Neuronal stem cell (in vitro differentiated cells): ENCODE data around the gene WFDC5.
"Not testable (repeated sequence)": the region's sequence is repeated elsewhere in the genome, so short reads cannot be mapped to it uniquely, and the experiment has no call there.

ENCODE experiments used
- DNase-seq: peaks from one replicate; pipeline ENCODE4 v3.0.0-alpha.2; 2013; ENCODE audit warnings: low spot score
- H2AFZ ChIP-seq: one replicate; pipeline ENCODE4 v1.6.1; 2013; ENCODE audit warnings: mild to moderate bottlenecking, low read length, inconsistent platforms
- H2AK5ac ChIP-seq: 2 replicates; pipeline ENCODE4 v1.6.1; 2013; ENCODE audit warnings: low read depth, mild to moderate bottlenecking, inconsistent platforms, low read length, moderate library complexity, mixed read lengths
- H2BK120ac ChIP-seq: 2 replicates; pipeline ENCODE4 v1.6.1; 2013; ENCODE audit warnings: low read depth, mild to moderate bottlenecking, inconsistent platforms, low read length, moderate library complexity, mixed read lengths
- H2BK12ac ChIP-seq: one replicate; pipeline ENCODE4 v1.6.1; 2013; ENCODE audit warnings: low read length, inconsistent platforms
- H2BK15ac ChIP-seq: 2 replicates; pipeline ENCODE4 v1.6.1; 2013; ENCODE audit warnings: mild to moderate bottlenecking, low read length, inconsistent platforms, mixed read lengths
- H2BK5ac ChIP-seq: one replicate; pipeline ENCODE4 v1.6.1; 2013; ENCODE audit warnings: inconsistent platforms, mild to moderate bottlenecking, low read length, moderate library complexity
- H3K14ac ChIP-seq: one replicate; pipeline ENCODE4 v1.6.1; 2013; ENCODE audit warnings: low read length, inconsistent platforms
- H3K18ac ChIP-seq: 2 replicates; pipeline ENCODE4 v1.6.1; 2013; ENCODE audit warnings: low read length, inconsistent platforms
- H3K23ac ChIP-seq: 2 replicates; pipeline ENCODE4 v1.6.1; 2013; ENCODE audit warnings: low read depth, mild to moderate bottlenecking, mixed read lengths, low read length, inconsistent platforms; ENCODE audit not compliant: poor library complexity
- H3K27ac ChIP-seq: replicated peaks from 3 replicates; pipeline ENCODE4 v1.5.1; 2013; ENCODE audit warnings: low read length, inconsistent platforms
- H3K27me3 ChIP-seq, 3 experiments: 2 replicates each; pipeline ENCODE4 v1.6.1; 2013; ENCODE audit warnings: low read length in 3 of 3, mild to moderate bottlenecking in 2 of 3, inconsistent platforms in 1 of 3, low read depth in 1 of 3, mixed read lengths in 1 of 3, moderate library complexity in 1 of 3; ENCODE audit not compliant: control insufficient read depth in 3 of 3, insufficient read depth in 3 of 3
- H3K36me3 ChIP-seq, 2 donors: replicated peaks in 1 of 2; 2 replicates each; pipeline ENCODE4 v1.6.1; 2013; ENCODE audit warnings: low read length in 2 of 2; ENCODE audit not compliant: control insufficient read depth in 2 of 2, insufficient read depth in 2 of 2
- H3K4ac ChIP-seq: 2 replicates; pipeline ENCODE4 v1.6.1; 2013; ENCODE audit warnings: inconsistent platforms, mild to moderate bottlenecking, low read length, moderate library complexity
- H3K4me1 ChIP-seq, 2 donors: 1 replicate in 1 of 2; 2 replicates in 1 of 2; pipeline ENCODE4 v1.6.1; 2013; ENCODE audit warnings: low read length in 2 of 2, low read depth in 1 of 2; ENCODE audit not compliant: control insufficient read depth in 2 of 2, insufficient read depth in 1 of 2
- H3K4me2 ChIP-seq: one replicate; pipeline ENCODE4 v1.6.1; 2013; ENCODE audit warnings: mild to moderate bottlenecking, low read length, inconsistent platforms; ENCODE audit not compliant: insufficient read depth, poor library complexity, severe bottlenecking
- H3K4me3 ChIP-seq, 2 donors: 2 replicates each; pipeline ENCODE4 v1.5.1; 2013; ENCODE audit warnings: low read length in 2 of 2, mild to moderate bottlenecking in 2 of 2, inconsistent platforms in 1 of 2, moderate library complexity in 1 of 2
- H3K79me1 ChIP-seq: one replicate; pipeline ENCODE4 v1.6.1; 2013; ENCODE audit warnings: low read depth, mild to moderate bottlenecking, inconsistent platforms, low read length, moderate library complexity
- H3K9ac ChIP-seq: one replicate; pipeline ENCODE4 v1.6.1; 2013; ENCODE audit warnings: mild to moderate bottlenecking, low read depth, low read length, inconsistent platforms; ENCODE audit not compliant: poor library complexity
- H3K9me3 ChIP-seq, 2 donors: replicated peaks in 1 of 2; 2 replicates each; pipeline versions ENCODE3 to v1.6.1; 2013; ENCODE audit warnings: low read length in 2 of 2, mild to moderate bottlenecking in 2 of 2, inconsistent platforms in 1 of 2, low read depth in 1 of 2, mixed read lengths in 1 of 2, moderate library complexity in 1 of 2; ENCODE audit not compliant: control insufficient read depth in 2 of 2, insufficient read depth in 1 of 2
- H4K8ac ChIP-seq: one replicate; pipeline ENCODE4 v1.6.1; 2013; ENCODE audit warnings: low read depth, mild to moderate bottlenecking, inconsistent platforms, low read length, moderate library complexity
- H4K91ac ChIP-seq: one replicate; pipeline ENCODE4 v1.6.1; 2013; ENCODE audit warnings: low read length, low read depth, mild to moderate bottlenecking, inconsistent platforms; ENCODE audit not compliant: poor library complexity
- WGBS, 2 donors: extraction: QIAGEN DNeasy Blood & Tissue Kit; methylation state at CpG; one replicate each; pipeline ENCODE4 v1.1.7; 2013; ENCODE audit warnings: missing lambda C conversion rate in 2 of 2, mixed read lengths in 1 of 2; ENCODE audit not compliant: insufficient read length in 2 of 2, insufficient replicate concordance in 1 of 2; ENCODE audit errors: extremely low coverage in 2 of 2; 5-methylcytosine and 5-hydroxymethylcytosine counted together

Gene WFDC5

GRCh38 chr20:45152405-45152804 lies 37.4 kb upstream of the WFDC5 start:
- Histone ChIP-seq H3K4me2 (no peak overlapping the region), H2BK15ac (no peak overlapping the region), H2AK5ac (no peak overlapping the region), H3K27me3 (peaks cover 0 to 6% (median 0%) of the 10 kb centered on the region in 3 experiments), H3K9ac (no peak overlapping the region), H3K4ac (no peak overlapping the region), H3K18ac (no peak overlapping the region), H3K23ac (no peak overlapping the region), H2BK120ac (no peak overlapping the region), H3K36me3 (no peaks in the 10 kb centered on the region), H3K14ac (no peak overlapping the region), H3K9me3 (no peaks in the 10 kb centered on the region), H4K91ac (no peak overlapping the region), H3K4me3 (no peak overlapping the region), H3K4me1 (no peaks in the 10 kb centered on the region), H2BK12ac (no peak overlapping the region), H3K27ac (no peak overlapping the region), H3K79me1 (no peaks in the 10 kb centered on the region), H4K8ac (no peak overlapping the region), H2AFZ (no peak overlapping the region), H2BK5ac (no peak overlapping the region)
- no CpG with 5 or more reads among the region's 2 CpGs for WGBS, 2 donors
- no peak for DNase-seq

DNA sequence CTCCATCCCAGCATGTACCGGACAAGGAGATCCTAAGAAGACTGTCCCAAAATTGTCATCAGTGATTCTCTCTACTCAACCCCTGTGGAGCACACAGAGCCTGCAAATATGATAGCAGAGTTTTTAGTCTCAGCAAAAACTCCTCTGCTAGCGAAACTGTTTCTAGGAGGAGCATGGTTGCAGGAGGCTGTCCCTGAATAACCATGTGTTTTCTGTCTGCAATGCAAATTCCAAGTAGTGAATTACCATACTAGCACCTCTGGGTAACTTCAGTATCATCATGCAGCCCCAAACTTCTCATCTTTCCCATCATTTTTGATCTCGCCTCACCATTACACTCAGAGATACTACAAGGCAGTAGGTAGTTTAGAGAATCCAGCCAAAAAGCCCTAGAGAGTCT lies 34.1 kb upstream of the WFDC5 start:
- no peak overlapping the region for H2BK15ac ChIP-seq
- no peak overlapping the region for H3K27ac ChIP-seq
- H3K9ac ChIP-seq, result no peak overlapping the region
- no peak overlapping the region for H2BK5ac ChIP-seq
- H3K4me3 ChIP-seq, result no peak overlapping the region
- H4K91ac ChIP-seq, result no peak overlapping the region
- H3K4me2 ChIP-seq, result no peak overlapping the region
- H3K18ac ChIP-seq, result no peak overlapping the region
- no peak for DNase-seq
- no peak overlapping the region for H3K4ac ChIP-seq
- H3K23ac ChIP-seq, result no peak overlapping the region
- no peak overlapping the region for H2AK5ac ChIP-seq
- H3K79me1 ChIP-seq, result no peaks in the 10 kb centered on the region
- H2BK12ac ChIP-seq, result no peak overlapping the region
- no peak overlapping the region for H4K8ac ChIP-seq
- no peaks in the 10 kb centered on the region for H3K9me3 ChIP-seq
- H3K4me1 ChIP-seq, result no peaks in the 10 kb centered on the region
- peaks cover 0 to 11% (median 0%) of the 10 kb centered on the region in 3 experiments for H3K27me3 ChIP-seq
- no CpG with 5 or more reads among the region's 3 CpGs for WGBS, 2 donors
- H2BK120ac ChIP-seq, result no peak overlapping the region
- no peak overlapping the region for H3K14ac ChIP-seq
- H3K36me3 ChIP-seq, result no peaks in the 10 kb centered on the region
- no peak overlapping the region for H2AFZ ChIP-seq

GRCh38 chr20:45140836-45141235 lies 25.9 kb upstream of the WFDC5 start:
- H4K8ac ChIP-seq, result no peak overlapping the region
- no peak overlapping the region for H3K23ac ChIP-seq
- no peak overlapping the region for H2AFZ ChIP-seq
- no peak for DNase-seq
- no peak overlapping the region for H3K27ac ChIP-seq
- no peak overlapping the region for H2BK15ac ChIP-seq
- no peaks in the 10 kb centered on the region for H3K4me1 ChIP-seq
- no peaks in the 10 kb centered on the region for H3K79me1 ChIP-seq
- WGBS, 2 donors, result no CpG with 5 or more reads among the region's 4 CpGs
- no peak overlapping the region for H3K9ac ChIP-seq
- H2BK120ac ChIP-seq, result no peak overlapping the region
- no peak overlapping the region for H3K4me3 ChIP-seq
- H3K27me3 ChIP-seq, result peaks cover 0 to 8% (median 0%) of the 10 kb centered on the region in 3 experiments
- H3K14ac ChIP-seq, result no peak overlapping the region
- no peaks in the 10 kb centered on the region for H3K9me3 ChIP-seq
- no peaks in the 10 kb centered on the region for H3K36me3 ChIP-seq
- H3K4ac ChIP-seq, result no peak overlapping the region
- H2BK5ac ChIP-seq, result no peak overlapping the region
- H3K4me2 ChIP-seq, result no peak overlapping the region
- no peak overlapping the region for H2AK5ac ChIP-seq
- no peak overlapping the region for H3K18ac ChIP-seq
- no peak overlapping the region for H4K91ac ChIP-seq
- H2BK12ac ChIP-seq, result no peak overlapping the region

- H3K14ac ChIP-seq, H4K91ac ChIP-seq, H3K4me1 ChIP-seq, H2BK15ac ChIP-seq, H3K79me1 ChIP-seq, H2BK5ac ChIP-seq, H3K27ac ChIP-seq, H2BK120ac ChIP-seq, H3K4ac ChIP-seq, H2AFZ ChIP-seq, H3K4me2 ChIP-seq, H3K18ac ChIP-seq, H3K4me3 ChIP-seq, H3K27me3 ChIP-seq, H3K36me3 ChIP-seq, H2AK5ac ChIP-seq, H4K8ac ChIP-seq, H3K23ac ChIP-seq, H3K9ac ChIP-seq, H3K9me3 ChIP-seq, H2BK12ac ChIP-seq, DNase-seq: not testable (repeated sequence)
- WGBS, 2 donors, result no CpG with 5 or more reads among the region's 5 CpGs
These were observed 24.9 kb upstream of the WFDC5 start for GRCh38 chr20:45139733-45140375.
